Measurements from ENCODE around the gene YPEL3. TPM values are rescaled to one million over a fixed set of nuclear protein-coding genes. Genes with fewer than 3 reads are reported as not detected.

The YPEL3 gene
- total and polyA plus RNA-seq, 2 of the 8 experiments (the other 6 are each of a cell fraction or from before 2014, with no cell fraction given), result 40.3 to 53.3 TPM

DNA sequence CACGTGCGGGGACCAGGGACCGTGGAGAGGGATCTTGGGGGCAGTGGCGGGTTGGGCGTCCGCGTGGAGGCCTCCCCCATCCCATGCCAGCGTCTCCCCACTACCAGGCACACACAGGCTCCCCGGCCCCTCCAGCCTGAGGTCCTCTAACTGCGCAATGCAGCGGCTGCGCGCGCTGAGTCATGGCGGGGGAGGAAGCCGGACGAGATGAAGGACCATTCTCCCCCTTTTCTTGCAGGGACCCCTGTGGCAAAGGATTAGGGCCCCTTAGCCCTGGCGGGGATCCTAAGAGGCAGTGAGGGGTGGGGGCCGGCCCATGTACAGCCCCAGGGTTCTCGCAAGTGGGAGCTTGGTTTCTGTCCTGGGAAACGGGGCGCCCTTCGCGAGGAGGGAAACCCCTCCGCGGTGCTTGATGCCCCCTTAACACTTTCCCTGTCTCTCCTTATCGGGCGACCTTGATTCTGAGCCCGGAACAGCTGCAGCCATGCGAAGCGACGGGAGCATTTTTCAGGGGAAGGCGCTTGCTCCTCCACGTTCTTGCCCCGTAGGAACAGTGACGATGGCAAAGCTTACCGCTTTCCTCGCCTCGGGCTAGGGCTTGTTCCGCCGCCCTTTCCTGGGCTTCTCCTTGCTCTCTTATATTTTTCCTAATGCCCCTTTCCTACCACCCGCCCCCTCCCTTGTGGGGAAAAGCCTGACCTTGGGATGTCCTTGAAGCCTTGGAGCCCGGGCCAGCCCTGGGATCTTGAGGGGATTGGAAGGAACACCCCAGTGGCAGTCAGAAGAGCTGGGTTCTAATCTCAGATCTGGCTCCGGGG, 29.9 kb downstream of the YPEL3 start (continued):
- TF ChIP-seq SAP30 (IDR thresholded peaks at IDR 0.05; ENCODE audit: insufficient read depth, insufficient replicate concordance, low read length) (peak; percentile 52), PHF8 (conservative IDR thresholded peaks at IDR 0.05; ENCODE audit: low read depth, low read length) (0 out of 2 replicates have a peak, but pooled peaks have one; percentile 10), SIN3A (conservative IDR thresholded peaks at IDR 0.05 in 1 of 2, IDR thresholded peaks at IDR 0.05 in 1 of 2; ENCODE audit: low read depth in 1 of 2, low read length in 2 of 2) (0 out of 4 replicates have a peak, but pooled peaks of 1 of the 2 experiments have one; percentile 15), BACH1 (IDR thresholded peaks at IDR 0.05; ENCODE audit: low read length) (peak; percentile 85), TAF7 (optimal IDR thresholded peaks at IDR 0.05; ENCODE audit: borderline replicate concordance, low read depth, low read length) (peak; percentile 23), MAFK (IDR thresholded peaks at IDR 0.05; ENCODE audit: low read depth, low read length) (peak; percentile 44; the same call in 1 of the 2 replicates)
